Renal cortical epithelial cell (primary cell): Measurements from ENCODE around the gene NCK2. TPM values are rescaled to one million over a fixed set of nuclear protein-coding genes. Genes with fewer than 3 reads are reported as not detected.
"Not testable (repeated sequence)": the region's sequence is repeated elsewhere in the genome, so short reads cannot be mapped to it uniquely, and the experiment has no call there.

ENCODE experiments used
- DNase-seq: peaks from one replicate; pipeline ENCODE4 v3.0.0-alpha.2; 2011; ENCODE audit warnings: low read depth
- total RNA-seq: library from RNA; depleted of rRNA; stranded (reverse); fragments of >200 nt; gene quantifications from 2 replicates; pipeline ENCODE4 v1.2.3, GENCODE V29; 2014

NCK2 gene
- total RNA-seq, 1 donor from 2014 or later = 65.0 TPM

DNA sequence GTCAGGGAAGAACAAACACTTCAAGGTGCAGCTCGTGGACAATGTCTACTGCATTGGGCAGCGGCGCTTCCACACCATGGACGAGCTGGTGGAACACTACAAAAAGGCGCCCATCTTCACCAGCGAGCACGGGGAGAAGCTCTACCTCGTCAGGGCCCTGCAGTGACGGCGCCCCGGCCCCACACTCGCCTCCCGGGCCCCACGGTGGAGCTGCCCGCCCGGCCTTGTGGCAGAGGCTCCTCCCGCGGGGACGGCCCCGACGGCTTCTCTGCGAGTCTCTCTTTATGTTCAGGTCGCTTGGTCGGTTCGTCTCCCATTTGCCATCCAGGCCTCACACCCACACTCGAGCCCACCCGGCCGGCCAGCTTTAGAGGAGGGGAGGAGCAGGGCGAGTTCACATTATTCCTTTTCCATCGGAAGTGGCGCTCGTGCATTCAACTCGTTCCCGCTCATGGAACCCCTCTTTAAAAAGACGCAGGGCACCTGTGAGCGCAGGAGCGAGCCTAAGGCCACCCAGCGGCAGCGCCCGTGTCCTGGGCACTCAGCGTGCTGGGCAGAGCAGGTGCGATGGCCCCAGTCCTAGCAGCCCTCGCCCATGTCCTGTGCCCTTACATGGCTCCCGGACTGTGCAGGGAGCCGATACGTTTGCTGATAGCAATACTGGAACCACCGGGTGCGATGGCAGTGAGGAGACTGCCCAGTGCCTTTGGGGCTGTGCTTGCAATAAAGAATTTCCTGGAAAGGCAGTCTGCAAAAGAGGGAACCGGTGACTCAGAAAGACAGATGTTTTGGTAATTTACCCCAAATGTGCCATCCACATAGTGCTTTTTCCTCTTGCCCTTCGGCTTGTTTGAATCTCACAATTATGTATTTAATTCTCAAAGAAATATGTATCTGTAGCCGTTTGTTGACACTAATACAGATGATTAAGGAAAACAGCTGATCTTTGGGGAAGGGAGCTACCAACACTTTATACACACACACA lies 148.6 kb downstream of the NCK2 start:
- DNase-seq = no peak

DNA sequence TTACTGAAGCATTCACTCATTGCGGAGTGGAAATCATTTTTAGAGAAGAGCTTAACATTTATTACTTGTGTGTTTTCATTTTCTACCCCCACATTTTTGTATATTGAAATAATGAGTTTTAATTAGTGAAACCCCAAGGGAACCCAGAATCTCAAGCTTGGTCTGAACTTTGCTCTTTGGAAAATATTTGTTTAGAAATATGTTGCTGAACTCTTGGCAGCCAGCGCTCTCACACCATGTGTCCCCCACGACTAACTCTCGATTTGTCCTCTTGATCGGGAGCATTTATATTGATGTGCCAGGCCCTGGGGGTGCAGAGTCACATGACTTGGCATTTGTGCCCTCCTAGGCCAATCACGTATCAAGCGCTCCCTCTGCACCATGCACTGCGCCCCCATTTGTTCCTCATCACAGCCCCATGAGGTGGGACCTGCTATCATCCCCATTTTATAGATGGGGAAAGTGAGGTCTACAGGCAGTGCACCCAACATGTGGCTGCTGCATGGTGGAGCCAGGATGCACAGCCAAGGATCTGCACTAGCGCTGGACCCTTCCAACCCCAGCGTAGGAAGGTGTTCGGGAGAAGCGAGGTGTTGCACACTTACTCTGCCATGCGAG lies 149.7 kb downstream of the NCK2 start:
- no peak for DNase-seq

DNA sequence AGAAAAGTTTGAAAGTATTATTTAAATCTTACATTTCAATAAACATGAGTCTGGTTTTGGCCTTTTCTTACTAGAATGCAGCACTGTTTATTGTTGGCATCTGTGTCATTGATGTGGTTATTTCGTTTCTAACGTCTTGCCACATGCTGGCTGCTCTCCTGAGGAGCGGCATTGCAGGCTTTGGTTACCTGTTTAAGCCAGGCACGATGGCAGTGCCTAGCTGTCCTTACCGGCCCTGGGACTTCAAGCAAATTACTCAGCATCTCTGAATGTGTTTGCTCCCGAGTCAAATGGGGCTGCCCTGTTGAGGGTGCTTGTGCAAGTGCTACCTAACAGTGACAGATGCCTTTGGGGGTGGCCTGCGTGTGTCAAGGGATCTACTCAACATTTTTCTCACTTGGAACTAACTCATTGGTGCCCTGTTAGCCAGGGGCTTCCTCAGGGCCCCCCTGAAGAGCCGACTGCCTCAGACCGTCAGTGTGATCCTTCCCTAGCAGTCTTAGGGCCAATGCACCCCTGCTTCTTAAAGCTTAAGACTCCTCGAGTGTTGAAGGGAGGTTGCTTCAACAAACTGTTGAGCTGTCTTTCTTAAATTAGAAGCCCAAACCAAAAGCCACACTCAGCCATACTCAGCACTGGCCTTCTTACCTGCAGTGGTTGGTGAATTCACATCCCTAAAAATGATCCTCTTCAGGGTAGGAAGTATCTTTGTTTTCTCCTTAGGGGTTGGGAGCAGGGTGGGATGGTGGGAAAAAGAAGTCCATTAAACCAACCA lies 151.5 kb downstream of the NCK2 start:
- no peak for DNase-seq

DNA sequence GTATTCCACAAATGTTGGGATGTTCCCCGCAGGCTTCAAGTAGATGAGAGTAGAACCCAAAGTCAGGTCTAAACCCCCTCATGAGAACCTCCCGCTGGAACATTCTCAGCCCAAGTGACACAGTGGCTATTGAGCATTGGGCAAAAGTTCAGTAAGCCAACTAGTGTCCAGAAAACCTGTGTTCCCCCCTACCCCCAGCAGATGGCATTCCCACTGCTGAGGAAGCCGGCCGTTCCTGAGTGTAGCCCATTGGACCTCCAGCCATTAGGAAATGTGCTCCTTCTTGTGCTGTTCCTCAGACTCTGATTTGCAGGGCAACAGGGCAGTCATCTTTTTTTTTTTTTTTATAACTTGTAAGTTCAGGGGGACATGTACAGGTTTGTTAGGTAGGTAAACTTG lies 152.1 kb downstream of the NCK2 start:
- no peak for DNase-seq

DNA sequence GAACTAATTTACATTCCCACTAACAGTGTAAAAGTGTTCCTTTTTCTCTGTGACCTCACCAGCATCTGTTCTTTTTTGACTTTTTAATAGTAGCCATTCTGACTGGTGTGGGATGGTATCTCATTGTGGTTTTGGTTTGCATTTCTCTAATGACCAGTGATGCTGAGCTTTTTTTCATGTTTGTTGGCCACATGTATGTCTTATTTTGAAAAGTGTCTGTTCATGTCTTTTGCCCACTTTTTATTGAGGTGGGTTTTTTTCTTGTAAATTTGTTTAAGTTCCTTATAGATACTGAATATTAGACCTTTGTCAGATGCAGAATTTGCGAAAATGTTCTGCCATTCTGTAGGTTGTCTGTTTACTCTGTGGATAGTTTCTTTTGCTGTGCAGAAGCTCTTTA lies 153.0 kb downstream of the NCK2 start:
- DNase-seq = not testable (repeated sequence)

DNA sequence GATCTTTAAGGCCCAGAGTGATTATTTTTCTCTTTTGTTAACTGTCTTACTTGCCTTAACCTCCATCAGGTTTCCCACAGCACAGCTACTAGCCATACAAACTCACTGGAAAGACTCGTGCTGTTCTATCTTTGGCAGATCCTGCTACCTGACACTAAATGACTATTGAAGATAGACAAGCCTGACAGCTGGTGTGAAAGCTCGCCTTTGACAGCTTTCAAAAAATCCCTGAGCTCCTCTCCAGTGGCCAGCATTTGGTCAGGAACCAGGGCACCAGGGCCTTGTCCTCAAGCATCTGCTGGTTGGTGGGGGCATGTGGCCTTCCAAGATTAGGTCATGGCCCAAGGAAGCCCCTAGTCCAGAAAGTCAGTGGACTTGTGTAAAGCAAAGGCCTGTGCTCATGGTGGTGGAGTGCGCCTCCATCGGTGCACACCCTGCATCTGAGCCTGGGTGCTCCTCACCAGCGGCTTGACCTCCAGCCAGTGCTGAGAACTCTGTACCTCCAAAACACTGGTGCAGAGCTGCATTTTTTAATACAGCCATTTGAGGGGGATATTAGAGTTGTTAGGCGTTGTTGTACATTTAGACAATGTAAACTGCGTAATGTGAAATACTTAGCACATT lies 158.5 kb downstream of the NCK2 start:
- DNase-seq = no peak

DNA sequence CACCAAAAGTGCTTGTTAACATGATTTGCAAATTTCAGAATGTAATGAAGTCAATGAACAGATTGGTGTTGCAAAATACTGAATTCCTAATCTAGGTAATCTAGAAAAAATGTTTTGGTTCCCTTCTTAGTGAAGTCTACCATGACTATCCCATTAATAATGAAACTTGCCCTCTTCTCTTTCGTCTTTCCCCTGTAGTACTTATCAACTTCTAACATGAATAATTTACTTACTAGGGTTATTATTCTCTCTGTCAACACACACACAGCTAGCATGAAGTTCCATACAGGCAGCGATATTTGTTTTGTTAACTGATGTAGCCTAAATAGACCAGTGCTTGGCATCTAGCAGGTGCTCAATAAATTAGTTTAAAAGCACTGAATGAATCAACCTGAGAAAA lies 160.2 kb downstream of the NCK2 start:
- no peak for DNase-seq

DNA sequence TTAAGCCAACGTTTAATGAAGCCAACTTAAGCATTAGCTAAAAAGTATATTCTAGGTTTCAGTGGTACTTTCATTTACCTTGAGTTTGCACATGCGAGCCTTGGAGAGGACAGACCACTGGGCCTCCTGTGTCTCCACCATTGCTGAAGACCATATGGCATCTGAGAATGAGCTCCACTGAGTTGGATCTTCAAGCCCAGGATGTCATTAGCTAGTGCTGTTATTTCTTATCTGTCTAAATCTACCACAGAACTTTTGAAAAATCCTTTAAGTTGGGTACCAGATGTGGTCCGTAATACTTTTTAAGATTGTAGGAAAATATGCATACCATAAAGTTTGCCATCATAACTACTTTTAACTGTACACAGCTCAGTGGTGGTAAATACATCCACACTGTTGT lies 161.8 kb downstream of the NCK2 start:
- no peak for DNase-seq

DNA sequence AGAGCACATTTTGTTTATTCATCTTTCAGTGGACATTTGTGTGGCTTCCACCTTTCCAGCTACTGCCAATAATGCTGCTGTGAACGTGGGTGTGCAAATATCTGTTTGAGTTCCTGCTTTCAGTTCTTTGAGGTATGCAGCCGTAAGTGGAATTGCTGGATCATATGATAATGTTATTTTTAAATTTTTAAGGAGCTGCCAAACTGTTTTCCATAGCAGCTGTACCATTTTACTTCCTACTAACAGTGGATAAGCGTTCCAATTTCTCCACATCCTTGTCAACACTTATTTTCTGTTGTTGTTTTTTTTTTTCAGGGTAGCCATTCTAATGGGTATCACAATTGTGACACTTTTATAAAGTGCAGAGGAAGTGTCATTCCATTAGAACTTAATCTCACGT lies 162.5 kb downstream of the NCK2 start:
- no peak for DNase-seq

DNA sequence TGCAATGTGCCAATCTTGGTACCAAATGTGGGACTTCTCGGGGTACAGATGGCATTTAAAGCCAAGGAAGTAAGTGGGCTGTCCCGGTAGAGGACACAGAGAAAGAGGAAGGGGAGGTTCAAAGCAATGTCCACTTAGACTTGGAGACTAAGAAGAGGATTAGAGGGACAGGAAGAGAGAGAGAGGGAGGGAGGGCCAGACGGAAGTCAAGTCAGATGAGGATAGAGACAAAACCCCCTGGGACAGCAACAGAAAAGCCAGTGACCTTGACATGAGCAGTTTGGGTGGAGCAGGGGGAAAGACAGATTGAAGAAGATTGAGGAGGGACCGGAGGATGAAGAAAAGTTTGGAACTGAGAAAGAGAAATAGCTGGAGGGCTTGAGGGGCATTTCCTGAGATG lies 164.5 kb downstream of the NCK2 start:
- no peak for DNase-seq

DNA sequence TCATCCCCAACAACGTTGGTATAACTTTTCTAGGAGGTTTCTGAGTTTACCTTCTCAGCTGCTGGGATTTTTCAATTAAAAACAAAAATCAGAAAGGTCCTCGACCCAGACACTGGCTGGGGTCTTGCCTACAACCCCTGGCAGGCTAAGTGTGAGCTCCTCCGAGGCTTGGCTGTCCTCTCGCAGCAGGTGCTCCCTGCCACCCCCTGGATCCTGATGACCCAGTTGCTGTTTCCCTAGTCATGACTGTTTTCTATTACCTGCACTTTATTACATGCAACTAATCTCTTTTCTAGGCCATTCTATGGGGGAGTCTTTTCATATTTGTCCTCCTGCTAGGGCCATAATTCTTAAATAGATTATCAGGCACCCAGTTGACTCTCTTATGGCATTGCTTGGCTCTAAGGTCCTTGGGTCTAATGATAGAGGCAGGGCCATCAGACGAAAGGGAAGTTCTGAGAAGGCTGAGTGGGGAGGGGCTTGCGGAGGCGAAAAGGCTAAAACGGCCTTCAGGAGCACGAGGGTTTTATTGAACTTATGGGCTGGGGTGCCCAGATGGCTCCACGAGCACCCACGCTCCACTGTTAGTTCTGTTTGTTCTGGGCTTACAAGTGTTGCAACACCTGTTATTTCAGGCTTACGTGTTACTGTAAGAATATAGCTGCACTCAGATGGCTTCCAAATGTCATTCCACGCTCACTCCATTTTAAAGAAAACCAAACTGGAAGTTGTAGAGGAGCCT lies 166.0 kb downstream of the NCK2 start:
- DNase-seq = no peak

DNA sequence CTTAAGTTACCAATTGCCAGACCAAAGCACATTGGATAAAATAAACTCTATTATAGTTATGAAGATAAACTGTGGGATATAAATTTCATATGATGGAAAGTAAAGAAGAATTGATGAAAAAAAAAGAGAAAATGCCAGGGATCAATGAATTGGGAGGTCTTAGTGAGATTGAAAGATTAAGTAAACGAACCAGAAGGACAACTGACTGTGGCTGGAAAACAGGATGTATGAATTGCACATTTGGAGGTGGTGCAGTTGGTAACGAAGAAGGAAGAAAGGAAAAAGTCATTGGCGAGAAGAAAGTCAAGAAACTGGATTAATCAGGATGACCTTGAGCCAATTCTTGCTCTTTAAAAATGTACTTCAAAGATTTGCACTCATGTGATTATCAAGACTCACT lies 166.7 kb downstream of the NCK2 start:
- no peak for DNase-seq

DNA sequence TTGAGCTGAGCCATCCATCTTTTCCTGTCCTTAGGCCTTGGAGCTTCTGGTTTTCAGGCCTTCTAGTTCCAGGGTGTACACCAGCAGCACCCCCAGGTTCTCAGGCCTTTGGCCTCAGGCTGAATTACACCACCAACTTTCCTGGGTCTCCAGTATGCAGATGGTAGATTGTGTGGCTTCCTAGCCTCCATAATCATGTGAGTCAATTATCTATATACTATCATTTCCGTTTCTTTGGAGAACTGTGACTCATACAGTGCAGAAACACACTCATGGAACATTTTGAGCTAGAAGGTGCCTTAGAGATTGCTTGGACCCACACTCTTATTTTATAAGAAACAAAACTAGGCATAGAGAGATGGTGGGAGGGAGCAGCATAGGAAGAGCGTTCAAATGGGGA lies 167.4 kb downstream of the NCK2 start:
- no peak for DNase-seq

DNA sequence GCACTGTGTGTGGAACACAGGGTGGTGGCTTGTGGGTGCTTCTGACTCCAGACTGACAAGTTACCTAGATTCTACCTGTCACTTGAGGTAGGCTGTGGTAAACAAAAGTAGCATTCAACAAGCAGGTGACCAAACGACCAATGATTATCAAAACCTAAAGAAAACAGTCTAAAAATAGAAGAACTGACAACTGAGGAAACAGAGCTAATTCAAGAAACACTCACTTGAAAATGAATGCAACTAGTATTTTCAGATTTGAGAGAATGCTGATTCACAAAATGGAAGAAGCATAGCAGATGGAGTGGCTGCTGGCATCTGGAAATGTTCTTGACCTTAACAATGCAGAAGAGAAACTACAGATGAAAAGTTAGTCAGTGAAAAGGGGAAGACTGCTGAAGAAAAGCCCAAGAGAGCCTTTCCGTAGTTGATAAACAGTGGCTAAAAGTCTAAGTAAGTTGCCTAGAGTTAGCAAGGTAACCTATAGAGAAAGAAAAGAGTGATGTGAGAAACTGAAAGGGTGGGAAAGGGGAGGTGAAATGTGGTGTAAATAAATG lies 170.4 kb downstream of the NCK2 start:
- no peak for DNase-seq

DNA sequence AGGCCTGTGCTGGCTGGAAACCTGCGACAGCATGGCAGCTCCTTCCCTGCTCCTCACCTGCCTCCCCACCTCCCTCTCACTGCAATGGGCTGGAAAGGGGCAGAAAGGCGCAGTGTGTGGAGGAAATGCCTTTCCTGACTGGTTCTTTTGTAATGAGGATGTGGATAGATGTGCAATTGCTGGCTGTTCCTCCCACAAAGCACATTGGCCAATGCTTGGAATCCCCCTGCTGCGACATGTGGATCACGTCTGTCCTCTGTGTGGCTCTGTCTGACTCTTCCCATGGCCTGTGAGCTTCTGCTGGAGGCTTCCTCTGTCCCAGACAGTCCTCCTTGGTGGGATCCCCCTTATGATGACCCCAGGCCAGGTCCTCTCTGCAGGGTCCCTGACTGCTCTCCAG lies 172.5 kb downstream of the NCK2 start:
- no peak for DNase-seq

DNA sequence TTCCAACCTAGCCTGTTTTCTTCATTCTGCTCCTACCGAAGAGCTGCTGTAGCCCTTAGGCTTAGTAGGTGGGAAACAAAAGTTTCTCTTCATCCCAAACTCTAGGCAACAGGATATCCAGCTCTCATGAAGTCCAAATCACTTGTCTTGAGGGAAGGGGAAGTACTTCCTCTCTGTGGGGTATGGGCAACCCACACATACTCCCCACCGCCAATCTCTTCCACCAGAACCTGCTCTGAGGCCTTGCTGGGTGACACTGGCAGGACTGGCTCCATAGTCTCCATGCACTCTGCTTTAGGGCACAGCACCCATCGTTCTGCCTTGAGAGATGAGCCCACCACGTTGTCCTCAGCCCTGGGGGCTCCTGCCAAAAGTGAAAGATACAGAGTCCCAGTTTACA lies 173.0 kb downstream of the NCK2 start:
- DNase-seq = no peak

DNA sequence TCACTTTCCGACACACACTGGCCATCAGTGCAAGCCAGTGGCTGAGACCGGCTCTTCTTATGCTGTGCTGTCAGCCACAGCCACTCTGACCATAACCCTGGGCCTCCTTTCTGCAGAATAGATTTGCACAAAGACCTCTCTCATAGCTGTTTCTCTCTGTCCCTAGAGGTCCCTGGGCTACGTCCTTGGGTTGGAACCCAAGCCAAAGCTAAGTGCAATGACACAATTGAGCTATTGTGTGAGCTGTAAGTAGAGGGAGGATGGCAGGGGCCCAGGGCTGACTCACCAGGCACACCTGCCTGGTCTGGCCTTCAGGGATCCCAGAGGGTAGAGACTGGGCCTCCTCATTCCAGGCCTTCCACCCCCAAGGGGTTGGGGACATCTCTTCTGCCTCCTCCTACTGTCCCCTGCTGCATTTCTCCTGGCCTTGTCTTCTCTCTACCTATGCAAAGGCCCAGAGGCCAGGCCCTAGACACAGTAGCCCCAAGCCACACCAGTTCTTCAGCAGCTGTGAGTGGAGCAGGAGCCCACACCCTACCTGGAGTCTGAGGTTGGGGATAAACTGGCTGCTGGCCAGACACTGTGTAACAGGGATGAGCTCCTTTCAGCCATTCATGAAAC lies 174.6 kb downstream of the NCK2 start:
- DNase-seq = no peak

DNA sequence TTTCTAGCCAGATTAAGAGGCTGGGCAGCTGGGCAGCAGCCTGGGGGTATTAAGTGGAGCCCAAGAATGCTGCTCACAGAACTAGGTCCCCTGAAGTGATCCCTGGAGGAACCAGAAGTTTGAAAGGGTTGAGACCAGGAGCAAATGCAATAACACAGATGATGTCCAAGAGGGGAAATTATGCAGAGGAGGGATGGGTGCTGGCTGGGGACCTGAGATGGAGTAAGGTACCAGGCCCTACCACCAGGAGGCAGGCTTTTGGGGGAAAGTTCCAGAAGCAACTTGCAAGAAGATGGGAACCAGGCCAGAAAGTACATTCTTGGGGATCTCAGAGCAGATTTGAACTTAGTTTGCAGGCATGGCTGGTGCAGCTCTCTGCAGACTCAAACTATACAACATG lies 175.1 kb downstream of the NCK2 start:
- DNase-seq = peak; percentile 22

DNA sequence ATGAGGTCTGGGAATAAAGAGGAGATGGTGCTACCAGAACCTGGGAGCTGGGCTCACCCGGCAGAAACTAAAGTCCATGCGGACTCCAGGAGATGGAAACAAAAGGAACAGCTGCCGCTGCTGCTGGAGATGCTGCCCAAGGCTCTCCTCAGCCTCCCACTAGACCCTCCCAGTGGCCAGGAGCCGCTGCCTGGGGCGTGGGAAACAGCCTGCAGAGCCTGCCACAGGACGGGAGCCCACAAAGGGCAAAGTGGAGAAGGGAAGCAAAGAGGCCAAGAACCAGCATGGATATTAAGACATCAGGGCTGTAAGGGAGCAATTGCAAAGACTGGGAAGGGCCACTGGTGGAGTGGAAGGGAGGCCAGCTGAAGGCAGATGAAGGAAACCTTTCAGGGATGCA lies 179.6 kb downstream of the NCK2 start:
- DNase-seq = no peak

DNA sequence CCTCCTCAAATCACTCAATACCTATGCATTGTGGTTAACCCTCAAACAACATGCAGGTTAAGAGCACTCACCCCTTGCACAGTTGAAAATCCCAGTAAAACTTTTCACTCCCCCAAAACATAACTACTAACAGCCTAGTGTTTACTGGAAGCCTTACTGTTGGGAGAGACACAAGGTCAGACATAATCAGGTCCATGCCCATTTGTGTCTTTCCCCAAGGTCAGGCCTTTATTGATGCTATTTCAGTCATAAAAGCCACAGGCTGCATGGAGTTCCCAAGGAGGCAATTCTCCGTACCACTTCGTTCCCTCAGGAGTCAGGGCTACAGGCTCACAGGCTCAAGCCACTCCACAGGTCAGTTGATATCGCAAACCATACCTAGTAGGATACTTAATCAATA lies 180.2 kb downstream of the NCK2 start:
- no peak for DNase-seq

DNA sequence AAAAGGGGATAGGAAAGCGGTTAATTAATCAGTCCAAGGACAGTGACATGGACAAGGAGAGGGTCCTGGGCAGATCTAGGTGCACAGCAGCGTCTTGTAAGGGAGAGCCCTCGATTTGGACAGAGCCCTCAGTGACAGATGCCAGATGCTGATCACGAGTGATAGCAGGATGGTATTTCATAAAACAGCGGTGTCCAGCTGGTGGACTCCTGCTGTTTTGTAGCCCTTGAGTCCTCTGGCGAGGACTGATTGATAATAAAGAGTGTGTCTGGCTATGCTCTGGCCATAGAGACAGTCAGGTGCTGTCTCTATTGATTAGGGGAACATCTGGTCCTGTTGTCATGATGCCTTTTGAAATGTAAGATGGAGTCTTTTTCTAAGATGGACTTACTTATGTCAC lies 180.7 kb downstream of the NCK2 start:
- DNase-seq = no peak
